ENCODE data around the gene GPX8. TPM values are rescaled to one million over a fixed set of nuclear protein-coding genes. Genes with fewer than 3 reads are reported as not detected.
A peak's percentile ranks its signal among the peaks of the same experiment; 100 is the strongest.

The GPX8 gene
- total RNA-seq (2014; rRNA removed; shearing (Covaris generic)) = 129 and 152 TPM in 2 replicates

GRCh38 chr5:55159763-55160492 lies at the start of gene GPX8:
Gene GPX8, plus strand, starts transcription at chr5:55160171. Its CDS starts 22 bp downstream, at chr5:55160193.
- DNase-seq (ENCODE audit: low spot score) = peak; percentile 85

- DNase-seq (ENCODE audit: low spot score) = no peak
Observed at GRCh38 chr5:55110217-55110616, 49.8 kb upstream of the GPX8 start.

GRCh38 chr5:55113327-55113726 lies 46.6 kb upstream of the GPX8 start:
- DNase-seq (ENCODE audit: low spot score) = no peak

GRCh38 chr5:55114061-55114460 lies 45.9 kb upstream of the GPX8 start:
- no peak for DNase-seq (ENCODE audit: low spot score)

GRCh38 chr5:55123365-55123764 lies 36.6 kb upstream of the GPX8 start:
- no peak for DNase-seq (ENCODE audit: low spot score)

- DNase-seq (ENCODE audit: low spot score) = no peak
Observed at GRCh38 chr5:55134053-55134722, 25.8 kb upstream of the GPX8 start.

- no peak for DNase-seq (ENCODE audit: low spot score)
Observed at GRCh38 chr5:55136521-55136920, 23.4 kb upstream of the GPX8 start.

- no peak for DNase-seq (ENCODE audit: low spot score)
Observed at GRCh38 chr5:55140908-55141665, 18.9 kb upstream of the GPX8 start.

GRCh38 chr5:55141945-55142690 lies 17.9 kb upstream of the GPX8 start:
- no peak for DNase-seq (ENCODE audit: low spot score)

- no peak for DNase-seq (ENCODE audit: low spot score)
Observed at GRCh38 chr5:55143624-55144023, 16.3 kb upstream of the GPX8 start.

- DNase-seq (ENCODE audit: low spot score) = no peak
Observed at GRCh38 chr5:55146080-55146479, 13.9 kb upstream of the GPX8 start.

GRCh38 chr5:55146543-55147151 lies 13.3 kb upstream of the GPX8 start:
- DNase-seq (ENCODE audit: low spot score) = peak; percentile 82

- DNase-seq (ENCODE audit: low spot score) = no peak
Observed at GRCh38 chr5:55149308-55149795, 10.6 kb upstream of the GPX8 start.

GRCh38 chr5:55151923-55152842 lies 7.8 kb upstream of the GPX8 start:
- peak; percentile 54 for DNase-seq (ENCODE audit: low spot score)

GRCh38 chr5:55154873-55155272 lies 5.1 kb upstream of the GPX8 start:
- no peak for DNase-seq (ENCODE audit: low spot score)

GRCh38 chr5:55160493-55161209 lies 680 bp downstream of the GPX8 start:
- peak; percentile 91 for DNase-seq (ENCODE audit: low spot score)

GRCh38 chr5:55162666-55163065 lies 2.7 kb downstream of the GPX8 start:
- no peak for DNase-seq (ENCODE audit: low spot score)

- no peak for DNase-seq (ENCODE audit: low spot score)
Observed at GRCh38 chr5:55171471-55171870, 11.5 kb downstream of the GPX8 start.

All from H4 (cell line).